Measurements from ENCODE around the gene EFCAB11. TPM values are rescaled to one million over a fixed set of nuclear protein-coding genes. Genes with fewer than 3 reads are reported as not detected.

EFCAB11 gene
- total RNA-seq, 6 donors from 2014 or later: 1.9 to 9.4 (median 4.6) TPM

DNA sequence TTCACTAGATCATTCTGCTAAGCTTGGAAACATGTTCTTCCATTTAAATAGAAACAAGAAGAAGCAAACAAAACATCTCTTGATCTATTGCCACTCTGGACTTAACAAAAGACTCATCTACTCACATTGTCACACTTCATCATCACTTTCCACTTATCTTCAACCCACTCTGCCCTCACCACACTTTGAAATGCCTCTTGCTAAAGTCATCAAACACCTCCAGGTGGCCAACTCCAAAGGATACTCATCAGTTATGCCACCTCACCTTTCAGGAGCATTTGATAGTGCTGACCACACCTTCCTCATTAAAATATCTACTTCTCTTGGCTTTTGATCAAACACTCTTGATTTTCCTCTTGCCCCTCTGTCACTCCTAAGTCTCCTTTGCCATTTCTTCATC is 7.2 kb downstream of the EFCAB11 start:
- no peak for TF ChIP-seq POLR2AphosphoS5 (IDR thresholded peaks at IDR 0.05)
- TF ChIP-seq, protein P1, sequence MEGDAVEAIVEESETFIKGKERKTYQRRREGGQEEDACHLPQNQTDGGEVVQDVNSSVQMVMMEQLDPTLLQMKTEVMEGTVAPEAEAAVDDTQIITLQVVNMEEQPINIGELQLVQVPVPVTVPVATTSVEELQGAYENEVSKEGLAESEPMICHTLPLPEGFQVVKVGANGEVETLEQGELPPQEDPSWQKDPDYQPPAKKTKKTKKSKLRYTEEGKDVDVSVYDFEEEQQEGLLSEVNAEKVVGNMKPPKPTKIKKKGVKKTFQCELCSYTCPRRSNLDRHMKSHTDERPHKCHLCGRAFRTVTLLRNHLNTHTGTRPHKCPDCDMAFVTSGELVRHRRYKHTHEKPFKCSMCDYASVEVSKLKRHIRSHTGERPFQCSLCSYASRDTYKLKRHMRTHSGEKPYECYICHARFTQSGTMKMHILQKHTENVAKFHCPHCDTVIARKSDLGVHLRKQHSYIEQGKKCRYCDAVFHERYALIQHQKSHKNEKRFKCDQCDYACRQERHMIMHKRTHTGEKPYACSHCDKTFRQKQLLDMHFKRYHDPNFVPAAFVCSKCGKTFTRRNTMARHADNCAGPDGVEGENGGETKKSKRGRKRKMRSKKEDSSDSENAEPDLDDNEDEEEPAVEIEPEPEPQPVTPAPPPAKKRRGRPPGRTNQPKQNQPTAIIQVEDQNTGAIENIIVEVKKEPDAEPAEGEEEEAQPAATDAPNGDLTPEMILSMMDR (IDR thresholded peaks at IDR 0.05): no peak
- no peak for TF ChIP-seq EP300 (IDR thresholded peaks at IDR 0.05)
- H3K4me3 ChIP-seq: no peak overlapping the region
- DNase-seq (no peak), ATAC-seq (ENCODE audit: low FRiP score in 2 of 2) (no peak)
- no peak overlapping the region for H3K27ac ChIP-seq
- no peaks in the 10 kb centered on the region for H3K4me1 ChIP-seq
- H3K9me3 ChIP-seq: no peaks in the 10 kb centered on the region
- peaks cover 0 to 8% (median 0%) of the 10 kb centered on the region in 4 donors for H3K36me3 ChIP-seq
- H3K27me3 ChIP-seq: no peaks in the 10 kb centered on the region

DNA sequence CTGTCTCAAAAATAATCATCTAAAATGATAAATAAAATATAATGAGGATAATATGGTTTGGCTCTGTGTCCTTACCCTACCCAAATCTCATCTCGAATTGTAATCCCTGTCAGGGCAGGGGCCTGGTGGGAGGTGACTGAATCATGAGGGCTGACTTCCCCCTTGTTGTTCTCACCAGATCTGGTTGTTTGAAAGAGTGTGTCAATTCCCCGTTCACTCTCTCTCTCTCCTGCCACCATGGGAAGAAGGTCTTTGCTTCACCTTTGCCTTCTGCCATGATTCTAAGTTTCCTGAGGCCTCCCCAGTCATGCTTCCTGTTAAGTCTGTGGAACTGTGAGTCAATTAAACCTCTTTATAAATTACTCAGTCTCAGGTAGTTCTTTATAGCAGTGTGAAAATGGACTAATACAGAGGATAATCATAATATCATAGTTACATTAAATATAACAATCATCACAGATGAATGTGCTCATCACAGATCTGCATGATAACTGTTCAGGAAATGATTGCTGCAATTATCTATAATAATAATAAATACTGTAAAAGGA is 12.6 kb downstream of the EFCAB11 start:
- DNase-seq: no peak
- Histone ChIP-seq H3K27ac (no peak overlapping the region), H3K9me3 (no peaks in the 10 kb centered on the region), H3K4me3 (no peak overlapping the region), H3K4me1 (no peaks in the 10 kb centered on the region), H3K27me3 (no peaks in the 10 kb centered on the region), H3K36me3 (no peaks in the 10 kb centered on the region)
- 85 to 87% methylated on average over 2 of the region's 2 CpGs for WGBS, 2 donors
- no peak for TF ChIP-seq EP300 (IDR thresholded peaks at IDR 0.05)
- TF ChIP-seq POLR2A (IDR thresholded peaks at IDR 0.05): no peak
- ATAC-seq (ENCODE audit: low FRiP score in 2 of 2): no peak

DNA sequence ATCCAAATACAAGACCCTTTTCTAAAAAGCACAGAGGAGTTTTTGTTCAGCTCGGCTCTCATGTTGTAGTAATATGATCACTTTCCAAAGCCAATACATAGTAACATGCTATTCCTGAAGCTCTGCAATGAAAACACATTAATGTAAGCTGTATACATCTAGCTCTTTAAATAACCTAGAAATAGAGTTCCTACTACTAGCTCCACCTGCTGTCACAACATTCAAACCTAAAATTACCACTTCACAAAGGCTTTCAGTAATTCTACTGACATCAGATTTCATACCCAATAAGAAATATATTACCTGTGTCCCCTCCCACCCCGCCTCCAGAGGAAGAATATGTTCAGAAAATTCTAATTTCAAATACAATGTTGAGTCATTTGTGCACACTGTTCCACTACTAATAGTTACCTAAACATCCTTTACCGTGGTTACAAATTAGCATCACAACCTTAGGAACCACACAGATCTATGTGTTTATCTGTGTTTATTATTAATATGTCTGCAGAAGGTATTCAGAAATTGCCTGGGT is 17.8 kb downstream of the EFCAB11 start:
- 60 to 74% methylated on average over 3 of the region's 3 CpGs for WGBS, 2 donors
- ATAC-seq (ENCODE audit: low FRiP score in 2 of 2) (no peak), DNase-seq (no peak)
- peaks cover 0 to 2% (median 0%) of the 10 kb centered on the region in 4 donors for H3K36me3 ChIP-seq
- H3K9me3 ChIP-seq: no peaks in the 10 kb centered on the region
- no peak overlapping the region for H3K4me3 ChIP-seq
- H3K4me1 ChIP-seq: no peaks in the 10 kb centered on the region
- TF ChIP-seq POLR2AphosphoS5 (IDR thresholded peaks at IDR 0.05) (no peak), POLR2A (IDR thresholded peaks at IDR 0.05) (no peak), EP300 (IDR thresholded peaks at IDR 0.05) (no peak)
- TF ChIP-seq, protein P1 (IDR thresholded peaks at IDR 0.05): no peak
- H3K27ac ChIP-seq: no peak overlapping the region
- no peaks in the 10 kb centered on the region for H3K27me3 ChIP-seq

DNA sequence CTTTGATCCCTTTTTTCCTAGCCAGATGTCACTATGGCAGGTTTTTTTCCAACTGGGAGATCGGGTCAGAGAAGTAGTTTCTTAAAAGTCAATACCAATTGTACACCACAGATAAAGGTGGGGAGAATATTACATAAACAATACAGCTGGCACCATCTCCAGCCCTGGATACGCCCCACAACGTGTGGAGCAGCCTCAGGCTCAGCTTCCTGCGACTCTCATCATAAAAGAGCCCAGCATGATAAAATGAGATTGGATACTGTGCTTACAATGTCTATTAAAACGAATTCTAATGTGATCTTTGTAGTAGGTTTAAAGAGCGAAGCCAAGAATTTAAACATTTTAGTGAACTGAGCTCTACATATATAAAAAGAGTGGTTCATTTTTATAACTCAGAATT is 21.5 kb downstream of the EFCAB11 start:
- H3K4me1 ChIP-seq: no peaks in the 10 kb centered on the region
- peaks cover 0 to 5% (median 0%) of the 10 kb centered on the region in 4 donors for H3K36me3 ChIP-seq
- DNase-seq (no peak), ATAC-seq (ENCODE audit: low FRiP score in 2 of 2) (no peak)
- WGBS, 2 donors: 66 to 71% methylated on average over 6 of the region's 6 CpGs
- no peaks in the 10 kb centered on the region for H3K9me3 ChIP-seq
- no peak overlapping the region for H3K27ac ChIP-seq
- H3K4me3 ChIP-seq: no peak overlapping the region
- H3K27me3 ChIP-seq: no peaks in the 10 kb centered on the region
- TF ChIP-seq POLR2A (IDR thresholded peaks at IDR 0.05): no peak
- TF ChIP-seq EP300 (IDR thresholded peaks at IDR 0.05): no peak
- no peak for TF ChIP-seq POLR2AphosphoS5 (IDR thresholded peaks at IDR 0.05)
- TF ChIP-seq, protein P1 (IDR thresholded peaks at IDR 0.05): no peak

DNA sequence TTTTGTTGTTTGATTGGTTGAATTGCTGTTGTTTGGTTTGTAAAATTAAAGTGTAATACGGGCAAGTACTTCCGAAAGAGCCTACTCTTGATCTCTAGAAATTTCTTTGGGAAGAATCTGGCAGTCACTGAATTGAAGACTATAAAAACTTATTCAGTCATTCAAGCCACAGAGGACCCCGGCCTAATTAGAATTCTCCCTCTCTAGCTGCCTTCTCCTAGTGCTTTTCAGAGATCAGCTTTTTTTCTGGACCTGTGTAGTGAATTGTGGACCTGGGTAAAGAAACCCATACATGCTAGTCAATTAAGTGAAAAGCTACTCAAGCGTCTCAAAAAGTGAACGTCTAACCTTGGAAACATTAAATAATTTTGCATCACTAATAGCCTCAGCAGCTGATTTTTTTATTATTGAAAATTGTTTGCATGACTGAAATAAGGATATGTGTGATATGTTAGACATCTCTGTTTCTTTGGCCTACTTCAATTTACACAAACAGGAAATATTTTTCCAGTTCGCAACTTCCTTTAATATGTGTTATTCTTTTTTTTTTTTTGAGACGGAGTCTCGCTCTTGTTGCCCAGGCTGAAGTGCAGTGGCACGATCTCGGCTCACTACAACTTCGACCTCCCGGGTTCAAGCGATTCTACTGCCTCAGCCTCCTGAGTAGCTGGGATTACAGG is 27.2 kb downstream of the EFCAB11 start:
- Histone ChIP-seq H3K36me3 (peaks cover 0 to 3% (median 0%) of the 10 kb centered on the region in 4 donors), H3K9me3 (no peaks in the 10 kb centered on the region), H3K27me3 (no peaks in the 10 kb centered on the region), H3K27ac (peak overlapping the region in 1 of 4 donors; percentile 49), H3K4me1 (no peaks in the 10 kb centered on the region), H3K4me3 (no peak overlapping the region)
- 64 to 72% methylated on average over 13 of the region's 13 CpGs for WGBS, 2 donors
- ATAC-seq (ENCODE audit: low FRiP score in 2 of 2) (no peak), DNase-seq (no peak)
- TF ChIP-seq, protein P1 (IDR thresholded peaks at IDR 0.05): no peak
- TF ChIP-seq POLR2A (IDR thresholded peaks at IDR 0.05) (no peak), EP300 (IDR thresholded peaks at IDR 0.05) (no peak), POLR2AphosphoS5 (IDR thresholded peaks at IDR 0.05) (no peak)
